ENCODE data around the gene NDUFS2. TPM values are rescaled to one million over a fixed set of nuclear protein-coding genes. Genes with fewer than 3 reads are reported as not detected.

The NDUFS2 gene
- total and polyA plus RNA-seq, 9 of the 15 experiments (the other 6 are each of a cell fraction or from before 2014, with no cell fraction given), result 70.0 to 176 (median 141) TPM

GRCh38 chr1:161172349-161172748, 29.8 kb upstream of the NDUFS2 start:
- Histone ChIP-seq H3K27ac (ENCODE audit: extremely low read depth, low read depth, low read length) (no peak overlapping the region), H3K9me3 (replicated peaks; ENCODE audit: control insufficient read depth, insufficient read depth, low read depth, low read length) (no peaks in the 10 kb centered on the region), H3K4me2 (ENCODE audit: insufficient read depth, low read length) (no peak overlapping the region), H3K9me1 (ENCODE audit: control insufficient read depth, insufficient read depth, low read length) (no peaks in the 10 kb centered on the region), H4K20me1 (replicated peaks; ENCODE audit: control insufficient read depth, insufficient read depth, low read length) (no peaks in the 10 kb centered on the region), H3K79me2 (ENCODE audit: control insufficient read depth, insufficient read depth, low read length) (peaks cover 37% of the 10 kb centered on the region), H3K27me3 (ENCODE audit: control insufficient read depth in 2 of 2, insufficient read depth in 2 of 2, low read length in 2 of 2) (no peaks in the 10 kb centered on the region), H2AFZ (ENCODE audit: low read depth, low read length) (no peak overlapping the region), H3K36me3 (ENCODE audit: control insufficient read depth, insufficient read depth, low read length) (peaks cover 83% of the 10 kb centered on the region), H3K4me1 (replicated peaks in 1 of 2; ENCODE audit: control insufficient read depth in 2 of 2, insufficient read depth in 2 of 2, low read length in 2 of 2) (peaks cover 13 to 39% of the 10 kb centered on the region in 2 experiments; a peak in 4 of 5 replicates), H3K4me3 (no peak overlapping the region), H3K9ac (ENCODE audit: insufficient read depth in 1 of 2, low read depth in 2 of 2, low read length in 2 of 2) (no peak overlapping the region)
- TF ChIP-seq STAT5A (IDR thresholded peaks at IDR 0.05; ENCODE audit: borderline replicate concordance, low read length), result no peak
- TF ChIP-seq IRF2 (CRISPR knock-in tag; IDR thresholded peaks at IDR 0.05), result no peak
- TF ChIP-seq ZNF165 (CRISPR knock-in tag; IDR thresholded peaks at IDR 0.05; ENCODE audit: borderline replicate concordance), result no peak
- TF ChIP-seq ZNF644 (tag; IDR thresholded peaks at IDR 0.05; ENCODE audit: low read depth), result no peak
- no peak for TF ChIP-seq ZNF398 (CRISPR knock-in tag; IDR thresholded peaks at IDR 0.05)
- no peak for TF ChIP-seq PRPF4 (IDR thresholded peaks at IDR 0.05; ENCODE audit: insufficient read depth, low read depth, low read length, poor library complexity, severe bottlenecking)
- no peak for TF ChIP-seq TCFL5 (CRISPR knock-in tag; conservative IDR thresholded peaks at IDR 0.05)
- TF ChIP-seq, protein P1, sequence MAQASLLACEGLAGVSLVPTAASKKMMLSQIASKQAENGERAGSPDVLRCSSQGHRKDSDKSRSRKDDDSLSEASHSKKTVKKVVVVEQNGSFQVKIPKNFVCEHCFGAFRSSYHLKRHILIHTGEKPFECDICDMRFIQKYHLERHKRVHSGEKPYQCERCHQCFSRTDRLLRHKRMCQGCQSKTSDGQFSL (CRISPR knock-in tag; IDR thresholded peaks at IDR 0.05), result no peak
- TF ChIP-seq, protein P1 (tag; IDR thresholded peaks at IDR 0.05), result no peak
- TF ChIP-seq KDM2B (CRISPR knock-in tag; IDR thresholded peaks at IDR 0.05), result no peak
- TF ChIP-seq ZNF212 (CRISPR knock-in tag; IDR thresholded peaks at IDR 0.05), result no peak
- TF ChIP-seq ZKSCAN8 (CRISPR knock-in tag; IDR thresholded peaks at IDR 0.05), result no peak
- TF ChIP-seq KLF1 (tag; IDR thresholded peaks at IDR 0.05), result no peak
- TF ChIP-seq ZZZ3 (IDR thresholded peaks at IDR 0.05), result no peak
- CTCF ChIA-PET (ENCODE audit: low intra/inter-chr PET ratio), result no interaction called here
- in situ Hi-C loops (cut with MboI) (no loop called here), intact Hi-C loops (cut with micrococcal nuclease) (loop anchor here (10.0 kb wide), 1 partner anchor 338 kb away; no protein-coding TSS in a partner anchor)
- 100% methylated on average over 1 of the region's 1 CpG for WGBS (ENCODE audit: insufficient coverage, low coverage, missing lambda C conversion rate)
- POLR2A ChIA-PET, result interaction anchor here (1.1 to 3.0 kb wide), 2 partner anchors 15 to 53 kb away, joined by 3 to 10 read pairs; partner anchors contain the start of gene TOMM40L
- no TSS peak for BruUV-seq (replicated peaks)
- ATAC-seq (no peak), FAIRE-seq (no peak), DNase-seq (ENCODE audit: extremely low read depth in 1 of 4, low spot score in 3 of 4) (no peak)
